H1 (cell line): ENCODE measurements around the gene PRKAR2B. TPM values are rescaled to one million over a fixed set of nuclear protein-coding genes. Genes with fewer than 3 reads are reported as not detected.

Source experiments
- CTCF ChIA-PET: fragments of 300-600 bp; sonication (Branson Sonifier 250); formaldehyde crosslinking; loops from one replicate; lab custom pipeline; 2021; ENCODE audit not compliant: partially characterized antibody; lab: Charles Lee
- POLR2A ChIA-PET: fragments of 300-600 bp; sonication (Branson Sonifier 250); formaldehyde crosslinking; loops from one replicate; lab custom pipeline; 2021; ENCODE audit warnings: inconsistent platforms; ENCODE audit not compliant: partially characterized antibody; lab: Charles Lee
- DNase-seq, 2 experiments: peaks; one replicate each; pipeline versions ENCODE4 v3.0.0 to v3.0.0-alpha.2; 2010 to 2022; ENCODE audit warnings: low spot score in 2 of 2, low read depth in 1 of 2, mixed read lengths in 1 of 2
- FAIRE-seq: peaks from 2 replicates; lab custom pipeline; 2011; peaks lifted over from hg19 to GRCh38; lab: Jason Lieb, UNC
- H2AFZ ChIP-seq: 2 replicates; pipeline ENCODE4 v1.8.1; 2012; ENCODE audit warnings: low read length, inconsistent platforms
- H2AK5ac ChIP-seq: 2 replicates; pipeline ENCODE4 v1.6.1; 2013; ENCODE audit warnings: low read depth, low read length
- H2BK120ac ChIP-seq: replicated peaks from 2 replicates; pipeline ENCODE3; 2013; ENCODE audit warnings: low read depth, low read length, inconsistent platforms
- H2BK12ac ChIP-seq: 2 replicates; pipeline ENCODE4 v1.6.1; 2013; ENCODE audit warnings: low read depth, low read length
- H2BK15ac ChIP-seq: 2 replicates; pipeline ENCODE4 v1.6.1; 2013; ENCODE audit warnings: low read length
- H2BK20ac ChIP-seq: 2 replicates; pipeline ENCODE4 v1.6.1; 2013; ENCODE audit warnings: low read length
- H2BK5ac ChIP-seq: 2 replicates; pipeline ENCODE4 v1.6.1; 2013; ENCODE audit warnings: low read depth, low read length
- H3K14ac ChIP-seq: 2 replicates; pipeline ENCODE4 v1.6.1; 2013; ENCODE audit warnings: inconsistent platforms; ENCODE audit not compliant: insufficient read length
- H3K18ac ChIP-seq: 2 replicates; pipeline ENCODE4 v1.6.1; 2013; ENCODE audit warnings: low read length; ENCODE audit errors: extremely low read depth
- H3K23ac ChIP-seq: 2 replicates; pipeline ENCODE4 v1.6.1; 2013; ENCODE audit warnings: inconsistent platforms; ENCODE audit not compliant: insufficient read length
- H3K23me2 ChIP-seq: 2 replicates; pipeline ENCODE4 v1.6.1; 2013; ENCODE audit warnings: low read depth, low read length
- H3K27ac ChIP-seq: 2 replicates; pipeline ENCODE4 v1.6.1; 2011; ENCODE audit warnings: low read depth, low read length, inconsistent platforms
- H3K27me3 ChIP-seq, 4 experiments: replicated peaks in 1 of 4; 1 replicate in 1 of 4; 2 replicates in 3 of 4; pipeline versions ENCODE4 v1.6.1 to v1.8.1; 2011 to 2013; ENCODE audit warnings: low read length in 3 of 4, mild to moderate bottlenecking in 3 of 4, inconsistent platforms in 2 of 4, mixed read lengths in 2 of 4, moderate library complexity in 1 of 4; ENCODE audit not compliant: control insufficient read depth in 3 of 4, insufficient read depth in 3 of 4; ENCODE audit errors: extremely low read depth in 1 of 4
- H3K36me3 ChIP-seq, 4 experiments: 2 replicates each; pipeline versions ENCODE4 v1.6.1 to v1.8.1; 2011 to 2013; ENCODE audit warnings: mild to moderate bottlenecking in 4 of 4, low read length in 3 of 4, moderate library complexity in 2 of 4, control low read depth in 1 of 4, inconsistent platforms in 1 of 4; ENCODE audit not compliant: insufficient read depth in 4 of 4, control insufficient read depth in 2 of 4
- H3K4ac ChIP-seq: replicated peaks from 2 replicates; pipeline ENCODE3; 2013; ENCODE audit warnings: low read length, low read depth, mixed read lengths, inconsistent platforms; ENCODE audit not compliant: insufficient read length
- H3K4me1 ChIP-seq, 4 experiments: replicated peaks in 1 of 4; 1 replicate in 1 of 4; 2 replicates in 3 of 4; pipeline versions ENCODE4 v1.6.1 to v1.8.1; 2011 to 2013; ENCODE audit warnings: low read length in 3 of 4, inconsistent platforms in 2 of 4, mixed read lengths in 1 of 4; ENCODE audit not compliant: insufficient read depth in 4 of 4, control insufficient read depth in 3 of 4
- H3K4me2 ChIP-seq, 2 experiments: 2 replicates each; pipeline versions ENCODE4 v1.6.1 to v1.8.1; 2011 to 2013; ENCODE audit warnings: low read depth in 2 of 2, low read length in 2 of 2, control low read depth in 1 of 2, inconsistent platforms in 1 of 2, mild to moderate bottlenecking in 1 of 2; ENCODE audit not compliant: insufficient read depth in 1 of 2
- H3K4me3 ChIP-seq, 4 experiments: fragments of 200-600, 300-600 bp in 1 of 4; sonication (generic), shearing (Covaris generic), sonication (Bioruptor Twin) in 1 of 4; 2 replicates each; pipeline versions ENCODE4 v1.5.1 to v1.8.1; 2011 to 2016; ENCODE audit warnings: low read length in 4 of 4, low read depth in 3 of 4, control low read depth in 2 of 4, inconsistent platforms in 2 of 4, mild to moderate bottlenecking in 2 of 4, mixed read lengths in 1 of 4, moderate library complexity in 1 of 4; ENCODE audit not compliant: insufficient read depth in 2 of 4; ENCODE audit errors: extremely low read depth in 1 of 4
- H3K56ac ChIP-seq: replicated peaks from 2 replicates; pipeline ENCODE3; 2013; ENCODE audit warnings: low read depth, mild to moderate bottlenecking, mixed read lengths, low read length, inconsistent platforms; ENCODE audit not compliant: insufficient read length
- H3K79me1 ChIP-seq: 2 replicates; pipeline ENCODE4 v1.6.1; 2013; ENCODE audit warnings: low read depth, low read length, control low read depth
- H3K79me2 ChIP-seq, 2 experiments: 2 replicates each; pipeline versions ENCODE4 v1.6.1 to v1.8.1; 2012 to 2013; ENCODE audit warnings: low read length in 2 of 2, mild to moderate bottlenecking in 2 of 2, inconsistent platforms in 1 of 2; ENCODE audit not compliant: insufficient read depth in 2 of 2, control insufficient read depth in 1 of 2
- H3K9ac ChIP-seq, 4 experiments: replicated peaks in 1 of 4; 1 replicate in 1 of 4; 2 replicates in 3 of 4; pipeline versions ENCODE4 v1.6.1 to v1.8.1; 2011 to 2013; ENCODE audit warnings: low read depth in 3 of 4, low read length in 3 of 4, control low read depth in 2 of 4, mild to moderate bottlenecking in 2 of 4, moderate library complexity in 2 of 4, inconsistent platforms in 1 of 4; ENCODE audit errors: extremely low read depth in 1 of 4
- H3K9me3 ChIP-seq, 2 experiments: 2 replicates each; pipeline versions ENCODE4 v1.6.1 to v1.8.1; 2012 to 2013; ENCODE audit warnings: mild to moderate bottlenecking in 2 of 2, moderate library complexity in 2 of 2, control low read depth in 1 of 2, inconsistent platforms in 1 of 2, low read depth in 1 of 2, low read length in 1 of 2, mixed read lengths in 1 of 2; ENCODE audit not compliant: insufficient read depth in 2 of 2
- H4K20me1 ChIP-seq, 2 experiments: replicated peaks in 1 of 2; 2 replicates each; pipeline versions ENCODE3 to v1.8.1; 2011 to 2013; ENCODE audit warnings: inconsistent platforms in 2 of 2, low read length in 2 of 2, mild to moderate bottlenecking in 1 of 2; ENCODE audit not compliant: insufficient read depth in 2 of 2, control insufficient read depth in 1 of 2
- H4K5ac ChIP-seq: 2 replicates; pipeline ENCODE4 v1.6.1; 2013; ENCODE audit warnings: low read length, low read depth, mixed read lengths, inconsistent platforms; ENCODE audit not compliant: insufficient read length
- H4K8ac ChIP-seq: 2 replicates; pipeline ENCODE4 v1.8.0; 2013; ENCODE audit warnings: mild to moderate bottlenecking, moderate library complexity, low read length, inconsistent platforms; ENCODE audit not compliant: insufficient read depth; ENCODE audit errors: extremely low read depth
- H4K91ac ChIP-seq: replicated peaks from 2 replicates; pipeline ENCODE3; 2013; ENCODE audit warnings: low read length, mixed read lengths, inconsistent platforms; ENCODE audit not compliant: insufficient read length
- WGBS, 2 experiments: shearing (Covaris generic) in 1 of 2; methylation state at CpG; one replicate each; pipeline versions ENCODE4 v1.1.6 to v1.1.7; 2013 to 2015; ENCODE audit warnings: low lambda C conversion rate in 2 of 2, mixed read lengths in 2 of 2, inconsistent platforms in 1 of 2, low coverage in 1 of 2, missing lambda C conversion rate in 1 of 2; ENCODE audit not compliant: insufficient replicate concordance in 2 of 2, insufficient coverage in 1 of 2, insufficient read length in 1 of 2; ENCODE audit errors: extremely low coverage in 1 of 2, missing lambda C conversion rate in 1 of 2; 5-methylcytosine and 5-hydroxymethylcytosine counted together
- polyA plus RNA-seq, 7 experiments: library from polyadenylated mRNA; depleted of rRNA in 3 of 7; stranded (reverse) in 5 of 7; unstranded in 2 of 7; fragments of >200 nt in 5 of 7; fragments of 200-250 nt in 2 of 7; gene quantifications; 1 replicate in 5 of 7; 2 replicates in 1 of 7; 4 replicates in 1 of 7; pipeline versions ENCODE4 v1.2.1 to v1.2.3, GENCODE V29; 2011 to 2013; ENCODE audit warnings: missing spikeins in 2 of 7, mixed read lengths in 2 of 7
- total RNA-seq: library from RNA; stranded (reverse); fragmentation: NEBNext Ultra II Directional; extraction: Animal tissue kit (Norgen Biotek cat#: 25700); gene quantifications from 2 replicates; pipeline ENCODE4 v1.2.1, GENCODE V29; 2021
- TF ChIP-seq, protein P1 (sequence below): IDR thresholded peaks from 2 replicates; pipeline ENCODE4 v1.6.1; 2011; ENCODE audit warnings: low read length, improper control_type of control experiment

Gene PRKAR2B
- total and polyA plus RNA-seq, 2 of the 8 experiments (the other 6 are each of a cell fraction or from before 2014, with no cell fraction given), result 10.4 to 37.0 TPM

- Histone ChIP-seq H4K91ac (no peak overlapping the region), H3K4me3 (no peak overlapping the region), H3K79me2 (peaks cover 0 to 70% of the 10 kb centered on the region in 2 experiments; a peak in 3 of 4 replicates), H4K8ac (no peak overlapping the region), H4K20me1 (peaks cover 0 to 2% of the 10 kb centered on the region in 2 experiments), H3K14ac (no peak overlapping the region), H3K27ac (no peak overlapping the region), H2BK20ac (no peak overlapping the region), H3K36me3 (no peaks in the 10 kb centered on the region), H3K23ac (no peak overlapping the region), H3K9ac (no peak overlapping the region), H2BK12ac (no peak overlapping the region), H2BK15ac (no peak overlapping the region), H3K4me1 (peaks cover 0 to 7% (median 6%) of the 10 kb centered on the region in 4 experiments; a peak in 5 of 7 replicates), H2AK5ac (no peak overlapping the region), H2BK120ac (no peak overlapping the region), H3K4ac (no peak overlapping the region), H3K23me2 (peaks cover 7% of the 10 kb centered on the region), H3K4me2 (no peak overlapping the region), H3K56ac (no peak overlapping the region), H3K9me3 (no peaks in the 10 kb centered on the region), H3K18ac (no peak overlapping the region), H2AFZ (no peak overlapping the region), H3K79me1 (no peaks in the 10 kb centered on the region), H3K27me3 (no peaks in the 10 kb centered on the region), H2BK5ac (no peak overlapping the region), H4K5ac (no peak overlapping the region)
- 90% methylated on average over 1 of the region's 1 CpG; no CpG with 5 or more reads in 1 of the 2 experiments for WGBS, 2 experiments
- DNase-seq (no peak), FAIRE-seq (no peak)
- CTCF ChIA-PET, result interaction anchor here (0.9 to 4.8 kb wide), 15 partner anchors 14 to 257 kb away, joined by 3 to 40 read pairs (median 6); partner anchors contain the start of gene HBP1
- POLR2A ChIA-PET, result no interaction called here
- TF ChIP-seq, protein P1, sequence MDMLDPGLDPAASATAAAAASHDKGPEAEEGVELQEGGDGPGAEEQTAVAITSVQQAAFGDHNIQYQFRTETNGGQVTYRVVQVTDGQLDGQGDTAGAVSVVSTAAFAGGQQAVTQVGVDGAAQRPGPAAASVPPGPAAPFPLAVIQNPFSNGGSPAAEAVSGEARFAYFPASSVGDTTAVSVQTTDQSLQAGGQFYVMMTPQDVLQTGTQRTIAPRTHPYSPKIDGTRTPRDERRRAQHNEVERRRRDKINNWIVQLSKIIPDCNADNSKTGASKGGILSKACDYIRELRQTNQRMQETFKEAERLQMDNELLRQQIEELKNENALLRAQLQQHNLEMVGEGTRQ, result no peak
Measured at GRCh38 chr7:107049480-107049879, 5.0 kb downstream of the PRKAR2B start.
